ENCODE measurements around the gene PTPRN2.

Gene PTPRN2

GRCh38 chr7:158447151-158447505, 140.5 kb downstream of the PTPRN2 start:
- DNase-seq (ENCODE audit: low spot score) = no peak
- in situ Hi-C loops (cut with MboI; ENCODE audit: low pct_unique_long_range_greater_than_20kb, low sequenced_read_pairs, unreplicated experiment) = no loop called here
- no peak for TF ChIP-seq CTCF (IDR thresholded peaks at IDR 0.05; ENCODE audit: extremely low read depth, insufficient read depth, missing control alignments)

GRCh38 chr7:158446706-158447105, 140.9 kb downstream of the PTPRN2 start:
- in situ Hi-C loops (cut with MboI; ENCODE audit: low pct_unique_long_range_greater_than_20kb, low sequenced_read_pairs, unreplicated experiment) = no loop called here
- DNase-seq (ENCODE audit: low spot score) = no peak
- no peak for TF ChIP-seq CTCF (IDR thresholded peaks at IDR 0.05; ENCODE audit: extremely low read depth, insufficient read depth, missing control alignments)

GRCh38 chr7:158446281-158446680, 141.3 kb downstream of the PTPRN2 start:
- in situ Hi-C loops (cut with MboI; ENCODE audit: low pct_unique_long_range_greater_than_20kb, low sequenced_read_pairs, unreplicated experiment) = no loop called here
- no peak for TF ChIP-seq CTCF (IDR thresholded peaks at IDR 0.05; ENCODE audit: extremely low read depth, insufficient read depth, missing control alignments)
- no peak for DNase-seq (ENCODE audit: low spot score)

GRCh38 chr7:158445421-158446175, 142.0 kb downstream of the PTPRN2 start:
- DNase-seq (ENCODE audit: low spot score) = no peak
- no peak for TF ChIP-seq CTCF (IDR thresholded peaks at IDR 0.05; ENCODE audit: extremely low read depth, insufficient read depth, missing control alignments)
- in situ Hi-C loops (cut with MboI; ENCODE audit: low pct_unique_long_range_greater_than_20kb, low sequenced_read_pairs, unreplicated experiment) = no loop called here

GRCh38 chr7:158444501-158445420, 142.9 kb downstream of the PTPRN2 start:
- TF ChIP-seq CTCF (IDR thresholded peaks at IDR 0.05; ENCODE audit: extremely low read depth, insufficient read depth, missing control alignments) = no peak
- in situ Hi-C loops (cut with MboI; ENCODE audit: low pct_unique_long_range_greater_than_20kb, low sequenced_read_pairs, unreplicated experiment) = no loop called here
- no peak for DNase-seq (ENCODE audit: low spot score)

GRCh38 chr7:158443688-158444483, 143.7 kb downstream of the PTPRN2 start:
- DNase-seq (ENCODE audit: low spot score) = no peak
- in situ Hi-C loops (cut with MboI; ENCODE audit: low pct_unique_long_range_greater_than_20kb, low sequenced_read_pairs, unreplicated experiment) = no loop called here

More at GRCh38 chr7:158443688-158444483, 143.7 kb downstream of the PTPRN2 start:
- TF ChIP-seq CTCF (IDR thresholded peaks at IDR 0.05; ENCODE audit: extremely low read depth, insufficient read depth, missing control alignments) = no peak
